Left lobe of liver (tissue), 2 donors: ENCODE measurements around the gene RAPSN. TPM values are rescaled to one million over a fixed set of nuclear protein-coding genes. Genes with fewer than 3 reads are reported as not detected.

Experiments
- ATAC-seq: fragments of 200-7000 bp; cut with Tn5 transposase; one replicate; pipeline ENCODE4 v1.9.1; 2020; ENCODE audit warnings: mild to moderate bottlenecking, moderate library complexity
- DNase-seq: peaks from one replicate; pipeline ENCODE4 v3.0.0-alpha.2; 2020; ENCODE audit warnings: low spot score
- total RNA-seq: library from RNA; stranded (reverse); gene quantifications from one replicate; pipeline ENCODE4 v1.2.1, GENCODE V29; 2021
- donor health status: DM: no; HTN: no; CAD: no; lungs with moderate emphysema.
- donor health status: DM: no; HTN: yes; CAD: no.

RAPSN gene
- total RNA-seq, 1 donor from 2014 or later = 0.68 TPM

GRCh38 chr11:47391711-47392432, 57.1 kb downstream of the RAPSN start:
- no peak for DNase-seq
- no peak for ATAC-seq

DNA sequence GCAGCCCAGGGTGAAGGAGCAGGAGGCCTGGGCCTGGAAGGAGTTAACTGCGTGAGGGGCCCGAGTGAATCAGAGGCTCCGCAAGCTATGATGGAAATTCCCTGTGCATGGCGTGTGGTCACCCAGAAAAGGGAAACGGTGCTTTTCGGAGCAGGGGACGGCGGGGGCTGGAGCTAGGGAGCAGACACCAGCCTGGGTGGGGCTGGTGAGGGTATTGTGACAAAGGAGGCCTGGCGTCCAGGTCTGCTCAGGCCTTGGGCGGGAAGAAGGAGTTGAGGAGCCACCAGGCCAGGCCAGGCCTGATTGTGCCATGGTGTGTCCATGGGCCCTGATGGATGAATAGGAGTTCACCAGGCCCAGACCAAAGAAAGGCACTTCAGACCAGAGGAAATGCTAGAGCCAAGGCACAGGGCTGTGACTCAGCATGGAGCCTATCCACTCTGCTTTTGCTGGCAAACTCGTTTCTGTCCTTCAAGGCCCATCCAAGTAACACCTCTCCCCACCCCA, 57.8 kb downstream of the RAPSN start:
- DNase-seq (no peak), ATAC-seq (peak; percentile 14)

DNA sequence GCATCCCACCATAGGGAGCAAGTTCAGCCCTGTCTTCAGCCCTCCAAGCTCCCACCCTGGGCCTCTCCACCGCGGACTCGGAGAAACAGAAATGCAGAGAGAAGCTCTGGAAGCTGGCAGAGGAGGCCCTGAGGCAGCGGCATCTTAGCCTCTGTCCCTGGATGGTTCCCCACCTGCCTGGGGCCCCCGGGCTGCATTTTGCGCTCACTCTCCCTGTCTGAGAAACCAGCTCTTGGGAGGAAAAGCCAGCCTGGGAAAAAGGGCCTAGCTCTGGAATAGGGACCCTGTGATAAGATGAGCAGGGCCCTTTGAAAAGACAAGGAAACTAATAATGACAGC, 58.5 kb downstream of the RAPSN start:
- DNase-seq (no peak), ATAC-seq (no peak)

- no peak for DNase-seq
- ATAC-seq = no peak
Observed at GRCh38 chr11:47389577-47390421, 59.1 kb downstream of the RAPSN start.

GRCh38 chr11:47388697-47389576, 60.0 kb downstream of the RAPSN start:
- no peak for DNase-seq

DNA sequence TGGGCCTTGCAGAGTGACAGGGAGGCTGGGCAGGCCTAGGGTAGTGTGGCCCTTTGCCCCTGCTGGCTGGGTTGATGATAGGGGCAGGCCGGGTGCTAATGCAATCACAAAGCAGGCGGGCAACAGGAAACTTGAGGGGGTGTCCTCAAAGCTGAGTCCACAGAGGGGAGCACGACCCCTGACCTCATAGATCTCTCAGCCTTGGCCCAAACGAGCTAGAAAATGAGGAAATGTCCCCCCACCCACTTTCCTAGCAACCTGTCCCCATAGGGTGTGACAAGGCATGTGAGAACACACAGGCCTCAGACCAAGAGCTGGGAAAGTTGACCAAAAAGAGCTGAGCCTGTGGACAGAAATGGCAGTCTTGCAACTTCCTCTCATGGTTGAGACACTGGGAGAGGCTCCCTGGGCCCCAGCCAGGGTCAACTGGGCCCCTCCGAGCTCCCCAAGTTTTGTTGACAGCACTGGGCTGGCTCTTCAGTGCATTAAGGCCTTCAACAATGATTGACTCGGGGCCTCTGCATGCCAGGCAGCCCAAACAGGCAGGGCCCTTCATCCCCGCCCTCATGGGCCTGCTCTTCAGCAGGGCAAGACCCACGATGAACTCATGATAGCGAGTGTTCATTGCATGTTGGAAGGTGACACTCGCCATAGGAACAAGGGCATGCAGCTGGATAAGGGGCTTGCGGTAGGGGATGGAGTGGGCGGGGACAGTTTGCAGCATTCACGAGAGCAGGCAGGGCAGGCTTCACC, 60.8 kb downstream of the RAPSN start:
- DNase-seq (no peak), ATAC-seq (peak; percentile 34)

More at GRCh38 chr11:47388697-47389576, 60.0 kb downstream of the RAPSN start:
- no peak for ATAC-seq

Other genes starting within 250 kb of the RAPSN start
- gene DDB2, start 234.2 kb downstream of the RAPSN start, total RNA-seq = 15.4 TPM
- 72.9 TPM for gene ACP2, start 200.3 kb downstream of the RAPSN start, total RNA-seq
- gene NR1H3, start 191.1 kb downstream of the RAPSN start, total RNA-seq = 94.0 TPM
- 24.4 TPM for gene MADD, start 179.0 kb downstream of the RAPSN start, total RNA-seq
- gene MYBPC3, start 96.4 kb downstream of the RAPSN start, total RNA-seq = 0.08 TPM
- gene SPI1, start 70.6 kb downstream of the RAPSN start, total RNA-seq = 10.9 TPM
- 15.8 TPM for gene SLC39A13, start 40.5 kb downstream of the RAPSN start, total RNA-seq
- 64.6 TPM for gene PSMC3, start 22.7 kb downstream of the RAPSN start, total RNA-seq
- gene CELF1, start 104.0 kb upstream of the RAPSN start, total RNA-seq = 78.4 TPM
- 23.8 TPM for gene PTPMT1, start 116.5 kb upstream of the RAPSN start, total RNA-seq
- gene KBTBD4, start 129.8 kb upstream of the RAPSN start, total RNA-seq = 7.0 TPM
- gene NDUFS3, start 129.9 kb upstream of the RAPSN start, total RNA-seq = 58.2 TPM
- gene FAM180B, start 137.5 kb upstream of the RAPSN start, total RNA-seq = not detected
- 0.45 TPM for gene C1QTNF4, start 145.3 kb upstream of the RAPSN start, total RNA-seq
- 150 TPM for gene MTCH2, start 193.4 kb upstream of the RAPSN start, total RNA-seq